HEK293 (cell line): Measurements from ENCODE around the gene PWP1.

Experiments used
- CTCF ChIP-seq: fragments of 450-650 bp; formaldehyde crosslinking; IDR thresholded peaks from 2 replicates; pipeline ENCODE4 v1.5.1; 2016; ENCODE audit warnings: missing biosample characterization, missing genetic modification characterization
- ZNF184 ChIP-seq: fragments of 450-650 bp; IDR thresholded peaks from 2 replicates; pipeline ENCODE4 v1.5.1; 2018; ENCODE audit warnings: missing biosample characterization, mild to moderate bottlenecking, missing genetic modification characterization
- ZNF23 ChIP-seq: fragments of 450-650 bp; formaldehyde crosslinking; IDR thresholded peaks from 2 replicates; pipeline ENCODE4 v1.5.1; 2016; ENCODE audit warnings: missing biosample characterization, missing genetic modification characterization, borderline replicate concordance

- TF ChIP-seq ZNF184 (tag by site-specific recombination): peak; percentile 87
- TF ChIP-seq ZNF23: no peak
- no peak for TF ChIP-seq CTCF (tag by site-specific recombination)
These were observed 73.8 kb downstream of the PWP1 start for GRCh38 chr12:107759410-107759809.
